HuH-7 (cell line): ENCODE results near the gene ACTR5.
A peak's percentile ranks its signal among the peaks of the same experiment; 100 is the strongest.

Experiments used
- DNase-seq: peaks from one replicate; pipeline ENCODE4 v3.0.0; 2011; ENCODE audit warnings: low spot score

ACTR5 gene

DNA sequence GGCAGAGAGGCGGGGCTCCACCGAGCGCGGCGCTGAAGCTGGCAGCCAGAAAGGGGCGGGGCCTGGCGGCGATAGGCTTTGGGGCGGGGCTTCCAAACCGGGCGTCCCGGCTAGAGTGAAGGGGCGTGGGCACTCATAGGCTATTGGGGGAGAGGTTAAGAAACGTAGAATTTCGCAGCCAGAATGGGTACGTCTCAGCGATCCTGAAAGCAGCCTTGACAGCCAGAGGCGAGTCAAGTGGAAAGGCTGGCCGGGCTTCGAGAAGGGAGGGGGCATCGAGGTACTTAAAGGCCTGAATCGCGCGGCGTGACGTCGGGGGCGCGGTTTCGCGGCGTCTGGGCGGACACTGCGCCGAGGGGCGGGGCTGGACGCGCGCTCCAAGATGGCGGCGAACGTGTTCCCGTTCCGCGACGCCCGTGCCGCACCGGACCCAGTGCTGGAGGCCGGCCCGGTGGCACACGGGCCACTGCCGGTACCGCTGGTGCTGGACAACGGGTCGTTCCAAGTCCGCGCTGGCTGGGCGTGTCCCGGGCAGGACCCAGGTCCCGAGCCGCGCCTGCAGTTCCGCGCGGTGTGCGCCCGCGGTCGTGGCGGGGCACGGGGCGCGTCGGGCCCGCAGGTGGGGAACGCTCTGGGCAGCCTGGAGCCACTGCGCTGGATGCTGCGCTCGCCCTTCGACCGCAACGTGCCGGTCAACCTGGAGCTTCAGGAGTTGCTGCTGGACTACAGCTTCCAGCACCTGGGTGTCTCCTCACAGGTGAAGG lies at the start of gene ACTR5:
Gene ACTR5 (plus strand): TSS at position 364 of the 764 bp plus-strand sequence. CDS start 19 bp downstream, at position 383.
- DNase-seq: peak; percentile 91

- no peak for DNase-seq
These were observed 49.7 kb upstream of the ACTR5 start for GRCh38 chr20:38698541-38698940.

GRCh38 chr20:38700141-38700540 lies 48.1 kb upstream of the ACTR5 start:
- no peak for DNase-seq

DNA sequence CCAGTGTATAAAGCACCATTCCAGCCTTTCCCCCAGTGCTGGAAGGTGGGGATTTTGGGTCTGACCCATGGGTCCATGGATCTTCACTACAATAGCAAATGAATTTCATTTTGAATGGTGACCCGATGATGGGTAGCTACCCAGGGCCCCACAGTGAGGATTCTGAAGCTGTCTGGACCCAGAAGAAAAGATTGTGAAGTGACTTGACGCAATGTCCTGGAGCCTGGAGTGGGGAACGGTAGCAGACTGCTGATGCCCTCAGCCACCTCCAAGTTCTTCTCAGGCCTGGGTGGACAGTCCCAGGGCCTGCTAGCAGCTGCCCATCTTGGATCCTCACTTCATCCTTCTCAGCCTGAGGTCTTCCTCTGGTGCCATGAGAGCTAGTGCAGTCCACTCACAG lies 47.3 kb upstream of the ACTR5 start:
- no peak for DNase-seq

GRCh38 chr20:38703526-38703925 lies 44.7 kb upstream of the ACTR5 start:
- no peak for DNase-seq

GRCh38 chr20:38704136-38704535 lies 44.1 kb upstream of the ACTR5 start:
- no peak for DNase-seq

GRCh38 chr20:38706509-38706908 lies 41.8 kb upstream of the ACTR5 start:
- DNase-seq: no peak

DNA sequence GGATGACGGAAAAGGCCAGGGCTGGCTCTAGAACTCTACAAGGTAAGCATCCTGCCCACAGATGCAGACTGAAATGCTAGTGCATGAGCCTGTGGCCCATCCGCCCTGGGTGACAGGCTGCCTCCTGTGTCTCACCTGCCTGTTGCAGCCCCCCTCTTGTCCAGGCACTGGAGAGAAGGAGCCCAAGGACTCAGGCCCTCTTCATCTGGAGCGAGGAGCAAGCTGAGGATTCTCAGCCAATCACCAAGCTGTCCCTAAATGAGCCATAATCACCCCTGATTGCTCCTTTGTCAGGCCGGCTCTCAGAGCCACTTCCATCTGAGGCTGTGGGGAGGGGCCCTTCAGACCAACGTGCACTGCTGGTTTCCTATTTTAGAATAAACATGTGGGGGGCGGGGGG lies 34.0 kb upstream of the ACTR5 start:
- no peak for DNase-seq

- no peak for DNase-seq
These were observed 32.6 kb upstream of the ACTR5 start for GRCh38 chr20:38715646-38716045.

- DNase-seq: no peak
These were observed 25.6 kb upstream of the ACTR5 start for GRCh38 chr20:38722683-38723016.

DNA sequence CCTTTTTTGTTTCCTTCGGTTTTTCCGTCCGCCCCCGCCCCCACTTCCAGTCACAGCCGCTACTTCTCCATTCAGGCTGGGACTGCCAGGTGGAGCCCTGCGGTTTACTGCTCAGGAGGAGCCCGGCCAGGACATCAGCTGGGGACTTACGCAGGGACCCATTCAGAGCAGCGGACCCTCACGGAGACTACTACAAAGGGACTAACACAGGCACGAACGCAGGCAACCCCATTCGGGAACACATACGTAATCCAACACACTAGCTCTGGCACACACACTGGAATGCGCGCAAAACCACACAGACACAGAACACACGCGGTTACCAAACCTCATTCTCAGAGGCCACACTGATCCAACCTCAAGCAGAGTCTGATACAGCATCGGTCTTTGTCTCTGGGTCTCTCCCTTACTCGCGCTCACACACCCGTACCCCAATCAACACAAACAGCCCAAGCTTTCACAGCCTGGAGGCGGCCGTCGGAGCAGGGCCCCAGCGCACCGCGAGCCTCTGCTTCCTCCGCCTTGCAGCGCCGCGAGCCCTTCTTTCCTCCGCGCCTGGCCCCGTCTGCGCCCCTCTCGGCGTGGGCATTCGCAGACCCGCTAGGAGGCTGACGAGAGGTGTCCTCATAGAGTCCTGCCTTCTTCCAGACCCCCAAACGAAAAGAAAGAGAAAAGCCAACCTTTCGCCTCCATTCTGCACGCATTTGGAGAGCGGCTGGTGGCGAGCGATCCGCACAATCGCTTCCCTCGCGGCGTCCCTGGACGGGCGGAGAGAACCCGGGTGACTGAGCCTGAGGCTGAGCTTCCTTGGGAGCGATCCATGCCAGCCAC lies 25.0 kb upstream of the ACTR5 start:
- no peak for DNase-seq

DNA sequence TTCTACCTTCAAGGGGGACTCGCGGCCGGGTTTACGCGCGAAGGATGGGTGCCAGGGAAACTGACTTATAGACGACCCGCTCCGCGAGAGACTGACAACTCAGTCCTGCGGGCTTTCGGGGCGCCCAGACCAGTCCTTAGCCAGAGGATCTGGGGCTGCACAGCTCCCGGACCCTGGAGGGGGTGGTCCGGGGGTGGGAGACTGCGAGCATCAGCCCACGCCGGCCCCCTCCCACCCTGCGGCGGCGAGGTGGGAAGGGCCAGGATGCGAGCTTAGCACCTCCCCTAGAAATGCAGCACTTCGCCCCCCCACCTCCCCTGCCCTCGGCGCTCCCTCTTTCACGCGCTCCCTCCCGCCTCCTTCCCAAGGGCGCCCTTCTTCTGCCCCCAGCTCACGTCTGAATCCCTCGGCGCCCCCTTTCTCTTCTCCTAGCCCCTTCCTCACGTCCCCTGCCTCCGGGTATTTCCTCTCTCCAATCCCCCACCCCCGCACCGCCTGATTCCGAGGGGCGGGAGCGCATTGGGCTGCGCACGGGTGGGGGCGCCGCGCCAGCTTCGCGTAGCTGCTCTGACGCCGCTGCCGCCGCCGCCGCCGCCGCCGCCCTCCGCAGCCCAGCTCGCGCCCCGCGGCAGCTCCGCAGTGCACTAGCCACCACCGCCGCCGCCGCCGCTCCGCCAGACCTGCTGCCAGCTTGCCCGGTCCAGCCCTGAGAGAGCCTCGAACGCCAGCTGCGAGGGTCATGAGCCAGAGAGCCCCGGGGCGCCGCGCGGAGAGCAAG lies 24.2 kb upstream of the ACTR5 start, which contains the start of gene SLC32A1:
Gene SLC32A1 (plus strand): TSS at position 639 of the 778 bp plus-strand sequence. CDS start 239 bp downstream, outside the sequence.
- DNase-seq: no peak

DNA sequence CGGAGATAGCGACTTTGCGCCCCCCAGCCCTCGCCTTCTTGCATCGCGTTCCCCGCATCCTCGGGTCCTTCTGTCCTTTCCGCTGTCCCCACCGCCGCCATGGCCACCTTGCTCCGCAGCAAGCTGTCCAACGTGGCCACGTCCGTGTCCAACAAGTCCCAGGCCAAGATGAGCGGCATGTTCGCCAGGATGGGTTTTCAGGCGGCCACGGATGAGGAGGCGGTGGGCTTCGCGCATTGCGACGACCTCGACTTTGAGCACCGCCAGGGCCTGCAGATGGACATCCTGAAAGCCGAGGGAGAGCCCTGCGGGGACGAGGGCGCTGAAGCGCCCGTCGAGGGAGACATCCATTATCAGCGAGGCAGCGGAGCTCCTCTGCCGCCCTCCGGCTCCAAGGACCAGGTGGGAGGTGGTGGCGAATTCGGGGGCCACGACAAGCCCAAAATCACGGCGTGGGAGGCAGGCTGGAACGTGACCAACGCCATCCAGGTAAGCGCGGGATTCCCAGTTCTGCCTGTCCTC lies 23.6 kb upstream of the ACTR5 start:
- DNase-seq: no peak

DNA sequence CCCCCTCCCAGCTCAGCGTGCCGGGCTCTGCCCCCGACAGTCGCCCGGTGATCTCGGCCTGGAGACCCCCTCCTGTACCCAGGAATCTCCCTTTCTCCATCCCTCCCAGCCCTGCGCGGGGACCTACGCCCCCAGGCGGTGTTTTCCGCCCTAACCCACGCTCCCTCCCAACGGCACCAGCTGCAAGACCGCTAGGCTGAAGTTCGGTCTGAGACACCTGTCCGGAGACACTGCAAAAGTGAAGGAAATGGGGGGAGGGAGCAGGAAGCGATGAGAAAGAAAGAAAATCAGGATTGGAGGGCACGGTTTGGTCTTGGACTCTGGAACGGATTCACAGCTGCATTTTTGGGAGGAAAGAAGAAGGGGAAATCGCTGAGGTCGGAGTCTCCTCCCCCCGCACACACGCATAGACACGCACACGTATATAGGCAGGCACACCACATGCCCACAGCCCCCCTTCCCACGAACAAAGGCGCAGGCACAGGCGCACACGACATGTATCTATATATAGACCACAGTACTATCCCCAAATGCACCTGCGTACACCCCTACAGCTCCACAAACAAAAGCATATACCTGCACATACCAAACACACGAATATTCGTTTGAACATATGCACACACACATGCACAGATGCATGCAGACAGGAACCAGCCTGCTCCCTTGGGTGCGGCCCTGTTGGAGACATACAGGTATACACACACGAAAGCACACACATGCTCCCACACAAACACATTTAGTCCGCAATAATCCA lies 22.9 kb upstream of the ACTR5 start:
- no peak for DNase-seq

DNA sequence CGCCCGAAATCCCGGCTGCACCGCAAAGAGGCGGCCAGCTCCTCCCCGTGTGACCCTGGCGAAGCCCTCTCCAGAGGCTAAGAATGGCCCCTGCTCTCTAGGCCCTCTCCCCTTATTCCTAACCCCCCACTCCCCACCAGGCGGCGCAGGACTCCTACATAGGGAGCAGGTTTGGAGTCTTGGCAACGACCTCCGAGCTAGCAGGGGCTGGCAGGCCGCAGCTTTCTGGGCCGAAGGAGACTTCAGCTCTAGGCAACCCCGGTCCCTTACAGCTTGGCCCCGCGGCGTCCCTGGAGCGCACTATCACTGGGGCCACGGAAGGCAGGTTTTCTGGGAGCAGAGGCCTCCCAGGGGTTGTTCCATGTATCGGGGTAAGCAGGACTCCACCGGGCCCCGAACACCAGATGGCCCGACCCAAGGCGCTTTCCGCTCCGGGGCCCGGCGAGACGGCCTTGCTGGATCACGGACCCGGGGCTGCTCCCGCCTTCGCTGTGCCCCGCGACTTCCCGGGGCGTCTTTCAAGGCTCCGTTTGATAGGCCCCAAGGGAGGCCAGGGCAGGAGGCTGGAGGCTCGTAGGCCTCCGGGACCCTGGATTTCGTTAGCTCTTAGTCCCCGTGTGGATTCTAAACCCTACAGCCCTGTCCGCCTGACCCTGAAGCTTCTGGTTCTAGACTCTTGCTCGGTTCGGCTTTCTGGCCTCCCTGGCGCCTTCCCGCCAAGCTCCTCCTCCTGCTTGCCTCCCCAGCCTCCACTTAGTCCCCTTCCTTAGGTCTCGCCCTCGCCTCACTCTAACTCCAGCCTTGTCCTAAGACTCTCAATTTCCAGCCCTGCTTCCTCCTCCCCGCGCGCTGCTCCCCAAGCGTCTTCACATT lies 22.1 kb upstream of the ACTR5 start:
- peak; percentile 94 for DNase-seq

GRCh38 chr20:38726804-38727606 lies 21.3 kb upstream of the ACTR5 start:
- peak; percentile 71 for DNase-seq

- DNase-seq: no peak
These were observed 20.6 kb upstream of the ACTR5 start for GRCh38 chr20:38727607-38728190.

GRCh38 chr20:38728191-38728781 lies 20.0 kb upstream of the ACTR5 start:
- DNase-seq: no peak
